CD4-positive, alpha-beta memory T cell (primary cell): ENCODE measurements around the gene DCP2. TPM values are rescaled to one million over a fixed set of nuclear protein-coding genes. Genes with fewer than 3 reads are reported as not detected.

Source experiments
- CTCF ChIA-PET: fragments of 350-600 bp; sonication (Branson Sonifier 250); formaldehyde crosslinking; loops from one replicate; lab custom pipeline; 2021; ENCODE audit warnings: inconsistent platforms; ENCODE audit not compliant: partially characterized antibody; lab: Charles Lee
- POLR2A ChIA-PET: fragments of 350-600 bp; sonication (Branson Sonifier 250); formaldehyde crosslinking; loops from one replicate; lab custom pipeline; 2021; ENCODE audit not compliant: partially characterized antibody; lab: Charles Lee
- DNase-seq, 5 donors: peaks; one replicate each; pipeline versions ENCODE4 v3.0.0 to v3.0.0-alpha.2; 2020 to 2022; ENCODE audit warnings: mixed read lengths in 1 of 5
- H3K27ac ChIP-seq: one replicate; pipeline ENCODE4 v1.7.0; 2013; ENCODE audit warnings: low read depth, low read length
- H3K27me3 ChIP-seq: 2 replicates; pipeline ENCODE4 v1.7.0; 2013; ENCODE audit warnings: mild to moderate bottlenecking, low read length, moderate library complexity; ENCODE audit not compliant: insufficient read depth
- H3K36me3 ChIP-seq: 2 replicates; pipeline ENCODE4 v1.7.0; 2013; ENCODE audit warnings: mild to moderate bottlenecking, low read length, moderate library complexity; ENCODE audit not compliant: insufficient read depth
- H3K4me1 ChIP-seq: 2 replicates; pipeline ENCODE4 v1.7.0; 2013; ENCODE audit warnings: mild to moderate bottlenecking, low read length, moderate library complexity; ENCODE audit not compliant: insufficient read depth
- H3K4me3 ChIP-seq, 2 donors: one replicate each; pipeline ENCODE4 v1.7.0; 2013; ENCODE audit warnings: low read length in 2 of 2, mild to moderate bottlenecking in 1 of 2
- H3K9me3 ChIP-seq, 2 donors: one replicate each; pipeline ENCODE4 v1.7.0; 2013; ENCODE audit warnings: low read length in 2 of 2, control low read depth in 1 of 2; ENCODE audit not compliant: control insufficient read depth in 1 of 2
- H3K27ac Mint-ChIP-seq, 7 donors: one replicate each; pipeline ENCODE4 v1.8.0; 2020 to 2021; ENCODE audit warnings: mixed read lengths in 7 of 7, mild to moderate bottlenecking in 6 of 7, inconsistent platforms in 3 of 7, moderate library complexity in 3 of 7
- H3K27me3 Mint-ChIP-seq, 2 donors: one replicate each; pipeline ENCODE4 v1.8.0; 2020 to 2021; ENCODE audit warnings: mixed read lengths in 2 of 2
- H3K36me3 Mint-ChIP-seq, 2 donors: one replicate each; pipeline ENCODE4 v1.8.0; 2020 to 2021; ENCODE audit warnings: mixed read lengths in 2 of 2, inconsistent platforms in 1 of 2, mild to moderate bottlenecking in 1 of 2
- H3K4me1 Mint-ChIP-seq, 4 donors: one replicate each; pipeline ENCODE4 v1.8.0; 2020 to 2021; ENCODE audit warnings: mixed read lengths in 4 of 4, mild to moderate bottlenecking in 1 of 4
- H3K4me3 Mint-ChIP-seq, 8 donors: one replicate each; pipeline ENCODE4 v1.8.0; 2020 to 2021; ENCODE audit warnings: mixed read lengths in 8 of 8, mild to moderate bottlenecking in 7 of 8, moderate library complexity in 6 of 8, inconsistent platforms in 3 of 8
- H3K9me3 Mint-ChIP-seq, 8 donors: one replicate each; pipeline ENCODE4 v1.8.0; 2020 to 2021; ENCODE audit warnings: mixed read lengths in 8 of 8, mild to moderate bottlenecking in 5 of 8, inconsistent platforms in 3 of 8, moderate library complexity in 1 of 8
- intact Hi-C: fragments of 100-400 bp; cut with micrococcal nuclease; formaldehyde crosslinking; loops from one replicate; pipeline ENCODE4 v1.15.1; 2023
- polyA plus RNA-seq, 2 donors: library from polyadenylated mRNA; unstranded; fragments of 300-500 nt; fragmentation: Illumina TruSeq; gene quantifications; one replicate each; pipeline ENCODE4 v1.2.3, GENCODE V29; 2021
- total RNA-seq, 2 experiments: library from RNA; stranded (reverse); gene quantifications; one replicate each; pipeline ENCODE4 v1.2.3, GENCODE V29; 2021

Gene DCP2
- total and polyA plus RNA-seq, 4 experiments from 2014 or later: 54.0 to 123 (median 95.7) TPM

GRCh38 chr5:113047733-113048652 is 71.4 kb downstream of the DCP2 start:
- ChIA-PET CTCF (no interaction called here), POLR2A (no interaction called here)
- Histone ChIP-seq H3K36me3 (no peaks in the 10 kb centered on the region), H3K27me3 (no peaks in the 10 kb centered on the region), H3K4me3 (no peak overlapping the region), H3K9me3 (no peaks in the 10 kb centered on the region), H3K4me1 (peaks cover 16% of the 10 kb centered on the region), H3K27ac (no peak overlapping the region)
- no peaks in the 10 kb centered on the region for H3K9me3 Mint-ChIP-seq
- H3K27me3 Mint-ChIP-seq: no peaks in the 10 kb centered on the region
- H3K27ac Mint-ChIP-seq: peak overlapping the region in 2 of 7 donors; percentile 13 to 32
- intact Hi-C loops: no loop called here
- peaks cover 23 to 32% of the 10 kb centered on the region in 2 donors for H3K36me3 Mint-ChIP-seq
- DNase-seq: no peak
- no peak overlapping the region for H3K4me3 Mint-ChIP-seq
- H3K4me1 Mint-ChIP-seq: peaks cover 8 to 19% (median 12%) of the 10 kb centered on the region in 4 donors

DNA sequence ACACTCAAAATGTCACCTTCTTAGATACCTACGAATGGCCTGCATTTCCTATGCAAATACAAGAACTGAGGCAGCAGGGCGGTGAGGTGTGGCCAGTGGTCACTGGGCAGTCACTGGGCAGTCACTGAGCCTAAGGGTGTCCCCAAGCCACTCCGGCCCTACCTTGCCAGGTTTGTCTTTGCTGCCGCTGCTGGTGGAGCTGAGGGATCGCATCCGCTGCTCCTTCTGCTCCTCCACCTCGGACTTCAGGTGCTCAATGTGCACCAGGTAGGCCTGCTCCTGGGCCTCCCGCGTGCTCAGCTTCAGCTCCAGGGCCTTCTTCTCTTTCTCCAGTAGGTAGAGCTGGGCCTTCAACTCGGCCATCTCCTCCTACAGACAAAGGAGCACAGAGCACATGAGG is 72.3 kb downstream of the DCP2 start:
- Mint-ChIP-seq H3K9me3 (no peaks in the 10 kb centered on the region), H3K4me1 (peaks cover 8 to 19% (median 12%) of the 10 kb centered on the region in 4 donors), H3K4me3 (no peak overlapping the region), H3K36me3 (peaks cover 23 to 36% of the 10 kb centered on the region in 2 donors), H3K27ac (no peak overlapping the region), H3K27me3 (no peaks in the 10 kb centered on the region)
- CTCF ChIA-PET: no interaction called here
- Histone ChIP-seq H3K27me3 (no peaks in the 10 kb centered on the region), H3K36me3 (no peaks in the 10 kb centered on the region), H3K9me3 (no peaks in the 10 kb centered on the region), H3K4me3 (no peak overlapping the region), H3K4me1 (peaks cover 16% of the 10 kb centered on the region), H3K27ac (no peak overlapping the region)
- intact Hi-C loops: no loop called here
- DNase-seq: no peak
- POLR2A ChIA-PET: interaction anchor here (1.7 kb wide), 1 partner anchor 12 kb away, joined by 4 read pairs; no protein-coding TSS in a partner anchor

- peak in 1 of 5 donors; percentile 10 for DNase-seq
- H3K36me3 Mint-ChIP-seq: peaks cover 18 to 33% of the 10 kb centered on the region in 2 donors
- H3K4me1 ChIP-seq: peaks cover 16% of the 10 kb centered on the region
- CTCF ChIA-PET: interaction anchor here (1.4 to 2.2 kb wide), 2 partner anchors 10 to 54 kb away, joined by 3 to 7 read pairs; no protein-coding TSS in a partner anchor
- POLR2A ChIA-PET: interaction anchor here (1.2 to 1.6 kb wide), 2 partner anchors 9 to 55 kb away, joined by 3 to 4 read pairs; no protein-coding TSS in a partner anchor
- H3K9me3 ChIP-seq: no peaks in the 10 kb centered on the region
- no peaks in the 10 kb centered on the region for H3K36me3 ChIP-seq
- H3K9me3 Mint-ChIP-seq: no peaks in the 10 kb centered on the region
- intact Hi-C loops: no loop called here
- no peak overlapping the region for H3K27ac ChIP-seq
- H3K4me3 Mint-ChIP-seq: peak overlapping the region in 1 of 8 donors; percentile 0
- no peaks in the 10 kb centered on the region for H3K27me3 Mint-ChIP-seq
- H3K4me1 Mint-ChIP-seq: peaks cover 8 to 19% (median 12%) of the 10 kb centered on the region in 4 donors
- H3K4me3 ChIP-seq: no peak overlapping the region
- H3K27ac Mint-ChIP-seq: peak overlapping the region in 5 of 7 donors; percentile 2 to 61 (median 50)
- H3K27me3 ChIP-seq: no peaks in the 10 kb centered on the region
Measured at GRCh38 chr5:113050721-113051382, 74.3 kb downstream of the DCP2 start.

DNA sequence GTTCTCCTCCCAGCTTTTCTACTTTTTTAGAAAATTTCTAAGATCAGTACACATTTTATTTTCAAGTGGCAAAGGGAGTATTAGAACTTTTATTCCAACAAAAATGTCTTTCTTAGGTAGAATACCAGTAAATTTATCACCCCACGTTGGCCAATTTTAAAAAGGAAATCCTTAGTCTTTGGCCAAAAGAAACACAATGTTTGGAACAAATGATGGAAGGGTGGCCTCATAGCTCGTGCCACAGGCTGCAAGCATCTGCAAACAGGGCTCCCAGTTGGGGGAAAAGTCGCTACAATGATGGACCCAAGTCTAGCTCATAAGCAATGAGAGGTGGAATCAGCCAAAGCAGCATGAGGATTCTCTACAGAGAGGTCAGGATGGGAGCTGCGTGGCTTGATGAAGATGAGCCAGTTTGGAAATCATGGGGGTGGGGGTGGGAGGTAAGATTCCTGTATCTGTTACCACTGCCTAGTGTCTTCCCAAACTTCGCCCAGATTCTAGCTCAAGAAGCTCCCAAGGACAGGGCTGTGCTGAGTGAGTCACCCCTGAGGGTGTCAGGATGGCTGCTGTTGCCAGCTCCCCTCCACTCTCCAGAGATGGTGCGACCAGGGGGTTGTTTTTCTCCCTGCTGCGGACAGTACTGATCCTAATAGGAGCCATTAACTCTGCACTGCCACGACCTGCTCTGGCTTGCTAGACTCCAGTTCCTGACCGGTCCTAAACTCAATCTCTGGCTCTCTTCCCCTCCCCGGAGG is 75.6 kb downstream of the DCP2 start:
- Mint-ChIP-seq H3K4me3 (no peak overlapping the region), H3K27me3 (no peaks in the 10 kb centered on the region), H3K4me1 (peaks cover 7 to 19% (median 12%) of the 10 kb centered on the region in 4 donors), H3K9me3 (no peaks in the 10 kb centered on the region), H3K36me3 (peaks cover 17 to 32% of the 10 kb centered on the region in 2 donors), H3K27ac (peak overlapping the region in 2 of 7 donors; percentile 11 to 61)
- no peaks in the 10 kb centered on the region for H3K36me3 ChIP-seq
- POLR2A ChIA-PET: interaction anchor here (0.6 kb wide), 1 partner anchor 243 kb away, joined by 3 read pairs; no protein-coding TSS in a partner anchor
- no peak for DNase-seq
- CTCF ChIA-PET: interaction anchor here (0.9 to 1.1 kb wide), 3 partner anchors 9 to 242 kb away, joined by 3 to 5 read pairs (median 3); no protein-coding TSS in a partner anchor
- no peaks in the 10 kb centered on the region for H3K9me3 ChIP-seq
- H3K4me3 ChIP-seq: no peak overlapping the region
- intact Hi-C loops: no loop called here
- H3K4me1 ChIP-seq: peaks cover 16% of the 10 kb centered on the region
- H3K27me3 ChIP-seq: no peaks in the 10 kb centered on the region
- no peak overlapping the region for H3K27ac ChIP-seq

DNA sequence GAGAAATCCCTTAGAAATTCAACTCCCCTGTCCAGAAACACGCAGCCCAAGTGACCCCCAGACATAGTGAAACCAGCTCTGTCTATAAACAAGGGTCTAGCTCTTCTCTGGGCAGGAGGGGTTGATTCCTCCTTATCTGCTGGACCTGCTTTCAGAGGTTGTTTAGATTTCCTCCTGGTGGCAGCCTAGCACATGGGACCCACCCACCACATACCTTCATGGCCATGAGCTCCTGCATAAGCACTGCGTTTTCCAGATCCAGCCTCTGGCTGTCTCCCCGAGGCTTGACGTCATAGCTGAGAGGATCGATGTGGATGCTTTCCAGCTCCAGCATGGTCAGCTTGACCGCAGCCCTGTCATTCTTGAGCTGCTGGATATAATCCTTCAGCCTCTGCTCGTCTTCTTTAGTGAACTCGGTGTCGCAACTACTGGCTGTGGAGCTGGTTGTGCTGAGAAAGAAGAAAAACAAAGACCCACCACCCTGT is 77.0 kb downstream of the DCP2 start:
- Histone ChIP-seq H3K27me3 (no peaks in the 10 kb centered on the region), H3K27ac (no peak overlapping the region), H3K9me3 (no peaks in the 10 kb centered on the region), H3K4me3 (no peak overlapping the region), H3K4me1 (peaks cover 16% of the 10 kb centered on the region), H3K36me3 (no peaks in the 10 kb centered on the region)
- H3K36me3 Mint-ChIP-seq: peaks cover 12 to 21% of the 10 kb centered on the region in 2 donors
- H3K4me3 Mint-ChIP-seq: no peak overlapping the region
- no peaks in the 10 kb centered on the region for H3K9me3 Mint-ChIP-seq
- ChIA-PET CTCF (interaction anchor here (0.6 to 1.3 kb wide), 3 partner anchors 11 to 57 kb away, joined by 3 read pairs; no protein-coding TSS in a partner anchor), POLR2A (no interaction called here)
- peaks cover 7 to 19% (median 12%) of the 10 kb centered on the region in 4 donors for H3K4me1 Mint-ChIP-seq
- no peak overlapping the region for H3K27ac Mint-ChIP-seq
- DNase-seq: no peak
- intact Hi-C loops: no loop called here
- H3K27me3 Mint-ChIP-seq: no peaks in the 10 kb centered on the region

DNA sequence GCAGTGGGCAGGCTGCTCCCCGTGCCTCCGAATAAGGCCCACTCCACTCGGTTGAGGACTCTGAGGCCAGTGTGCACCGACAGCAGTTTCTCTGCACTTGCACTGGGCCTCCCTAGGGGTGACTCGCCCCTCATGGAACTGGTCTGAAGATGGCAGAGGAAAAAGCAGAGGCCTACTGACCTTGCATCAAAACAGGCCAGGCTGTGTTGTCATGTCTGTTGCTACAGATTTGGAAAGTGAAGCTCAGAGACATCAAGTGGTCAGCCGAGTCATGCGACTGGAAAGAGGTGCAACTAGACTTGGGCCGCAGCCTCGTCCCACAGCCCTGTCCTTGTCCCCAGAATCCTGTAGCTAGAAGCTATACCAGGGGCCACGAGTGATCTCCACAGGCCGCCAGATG is 78.3 kb downstream of the DCP2 start:
- ChIA-PET CTCF (no interaction called here), POLR2A (no interaction called here)
- no peak overlapping the region for H3K4me3 Mint-ChIP-seq
- DNase-seq: no peak
- no peak overlapping the region for H3K27ac Mint-ChIP-seq
- H3K4me1 Mint-ChIP-seq: peaks cover 7 to 20% (median 14%) of the 10 kb centered on the region in 4 donors
- H3K4me1 ChIP-seq: peaks cover 16% of the 10 kb centered on the region
- H3K36me3 Mint-ChIP-seq: peaks cover 7 to 28% of the 10 kb centered on the region in 2 donors
- no peaks in the 10 kb centered on the region for H3K36me3 ChIP-seq
- H3K4me3 ChIP-seq: no peak overlapping the region
- H3K9me3 Mint-ChIP-seq: no peaks in the 10 kb centered on the region
- H3K27me3 Mint-ChIP-seq: no peaks in the 10 kb centered on the region
- H3K27me3 ChIP-seq: no peaks in the 10 kb centered on the region
- intact Hi-C loops: no loop called here
- H3K27ac ChIP-seq: no peak overlapping the region
- no peaks in the 10 kb centered on the region for H3K9me3 ChIP-seq
